Activated CD4-positive, alpha-beta T cell treated with anti-CD3 and anti-CD28 coated beads, Interleukin-10, Interleukin-2, amounts not matched to agents 100 ng/mL and 50 ng/mL, durations not matched to agents 16 hours and 8 hours (primary cell): ENCODE measurements around the gene FAM241B.

Source experiments
- DNase-seq: peaks from one replicate; pipeline ENCODE4 v3.0.0-alpha.2; 2020

The FAM241B gene

GRCh38 chr10:69668721-69669120, 38.7 kb downstream of the FAM241B start:
- DNase-seq, result no peak

- no peak for DNase-seq
Measured at GRCh38 chr10:69669409-69669808, 39.4 kb downstream of the FAM241B start.

GRCh38 chr10:69673521-69673920, 43.5 kb downstream of the FAM241B start:
- DNase-seq, result no peak

GRCh38 chr10:69674786-69675185, 44.7 kb downstream of the FAM241B start:
- DNase-seq, result no peak

DNA sequence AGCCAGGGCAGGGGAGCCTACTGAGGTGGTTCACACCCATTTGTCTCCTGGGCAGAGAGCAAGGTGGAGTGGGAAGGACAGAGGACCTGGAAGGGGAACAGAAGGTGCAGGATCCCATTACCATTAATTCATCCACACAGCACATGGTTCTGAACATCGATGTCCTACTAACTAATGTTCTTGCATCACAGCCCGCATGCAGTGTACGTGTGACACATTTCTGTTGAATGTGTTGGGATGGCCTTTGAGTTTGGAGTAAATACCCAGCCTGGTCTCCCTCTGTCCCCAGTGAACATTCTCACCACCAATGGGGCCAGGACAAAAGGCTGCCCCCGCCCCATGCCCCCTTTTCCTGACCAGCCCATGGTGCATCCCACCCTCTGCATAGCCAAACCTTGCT, 46.3 kb downstream of the FAM241B start:
- DNase-seq, result no peak

- no peak for DNase-seq
Measured at GRCh38 chr10:69677985-69678654, 48.1 kb downstream of the FAM241B start.

DNA sequence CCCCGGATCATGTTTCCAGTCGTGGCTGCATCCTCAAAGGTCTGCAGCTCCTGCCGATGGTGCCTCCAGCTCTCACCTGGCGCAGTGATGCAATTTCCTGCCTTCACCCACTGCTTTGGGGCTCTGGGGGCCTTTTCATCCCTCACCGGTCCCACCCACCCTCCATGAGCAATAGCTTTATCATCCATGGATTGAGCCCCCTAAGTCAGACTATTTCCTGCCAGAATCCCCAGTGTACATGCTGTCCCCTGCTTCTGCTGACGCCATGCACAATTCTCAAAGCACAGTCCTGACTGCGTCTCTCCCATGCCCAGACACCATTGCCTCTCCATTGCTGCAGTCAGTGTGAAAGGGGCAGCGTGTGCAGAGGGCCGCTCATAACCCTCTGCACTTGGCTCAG, 49.7 kb downstream of the FAM241B start:
- DNase-seq, result no peak

GRCh38 chr10:69680610-69681009, 50.6 kb downstream of the FAM241B start:
- no peak for DNase-seq

GRCh38 chr10:69681436-69681835, 51.4 kb downstream of the FAM241B start:
- DNase-seq, result no peak

GRCh38 chr10:69682955-69683474, 53.0 kb downstream of the FAM241B start:
- no peak for DNase-seq
